HepG2 (cell line): Measurements from ENCODE around the gene KRTAP12-3. TPM values are rescaled to one million over a fixed set of nuclear protein-coding genes. Genes with fewer than 3 reads are reported as not detected.

ENCODE experiments used
- CEBPB ChIP-seq: IDR thresholded peaks from 2 replicates; pipeline ENCODE4 v1.6.1; 2011; ENCODE audit warnings: low read depth, low read length, improper control_type of control experiment, borderline replicate concordance
- HOXA7 ChIP-seq: sonication (generic); formaldehyde crosslinking; IDR thresholded peaks from 2 replicates; pipeline ENCODE4 v1.8.1; 2022; ENCODE audit warnings: mild to moderate bottlenecking, missing genetic modification reagents, moderate library complexity
- IKZF1 ChIP-seq: fragments of 450-650 bp; IDR thresholded peaks from 2 replicates; pipeline ENCODE4 v1.7.1; 2016
- MED1 ChIP-seq: sonication (generic); formaldehyde crosslinking; IDR thresholded peaks from 2 replicates; pipeline ENCODE4 v1.4.0; 2020; ENCODE audit warnings: missing genetic modification reagents
- NKX3-1 ChIP-seq: sonication (generic); formaldehyde crosslinking; IDR thresholded peaks from 2 replicates; pipeline ENCODE4 v1.5.0; 2020; ENCODE audit warnings: missing genetic modification reagents
- SMARCC2 ChIP-seq: fragments of 450-650 bp; IDR thresholded peaks from 2 replicates; pipeline ENCODE4 v1.6.1; 2017; ENCODE audit warnings: antibody characterized with exemption, mild to moderate bottlenecking
- ZFP37 ChIP-seq: sonication (generic); formaldehyde crosslinking; IDR thresholded peaks from 2 replicates; pipeline ENCODE4 v1.4.0; 2020; ENCODE audit warnings: missing genetic modification reagents, borderline replicate concordance
- ZNF367 ChIP-seq: sonication (generic); formaldehyde crosslinking; IDR thresholded peaks from 2 replicates; pipeline ENCODE4 v1.4.0; 2020; ENCODE audit warnings: missing genetic modification reagents, borderline replicate concordance
- ZNF550 ChIP-seq: sonication (generic); formaldehyde crosslinking; IDR thresholded peaks from 2 replicates; pipeline ENCODE4 v1.4.0; 2020; ENCODE audit warnings: mild to moderate bottlenecking, missing genetic modification reagents, borderline replicate concordance
- ZNF761 ChIP-seq: sonication (generic); formaldehyde crosslinking; conservative IDR thresholded peaks from 2 replicates; pipeline ENCODE4 v1.4.0; 2020; ENCODE audit warnings: mild to moderate bottlenecking, missing genetic modification reagents
- ZNF766 ChIP-seq: sonication (generic); formaldehyde crosslinking; IDR thresholded peaks from 2 replicates; pipeline ENCODE4 v1.5.0; 2020; ENCODE audit warnings: missing genetic modification reagents, borderline replicate concordance
- polyA plus RNA-seq, 8 experiments: library from polyadenylated mRNA; depleted of rRNA in 3 of 8; stranded (reverse) in 7 of 8; unstranded in 1 of 8; fragments of >200 nt; fragmentation: Illumina TruSeq in 4 of 8; extraction: Trizol in 4 of 8; gene quantifications; 2 replicates each; pipeline versions ENCODE4 v1.2.1 to v1.2.3, GENCODE V29; 2011 to 2016; ENCODE audit warnings: low read depth in 4 of 8, missing spikeins in 1 of 8, mixed read lengths in 1 of 8; ENCODE audit not compliant: insufficient read depth in 1 of 8
- total RNA-seq, 5 experiments: library from RNA; depleted of rRNA; stranded (reverse); fragments of >200 nt; fragmentation: Illumina TruSeq; extraction: Trizol; gene quantifications; 2 replicates each; pipeline ENCODE4 v1.2.3, GENCODE V29; 2016; ENCODE audit warnings: low read depth in 1 of 5
- TF ChIP-seq, protein P1 (sequence below), 2 experiments: IDR thresholded peaks; 2 replicates each; pipeline ENCODE4 v1.6.1; 2011 to 2012; ENCODE audit warnings: low read length in 2 of 2, borderline replicate concordance in 1 of 2, low read depth in 1 of 2, mild to moderate bottlenecking in 1 of 2, moderate library complexity in 1 of 2
- TF ChIP-seq, protein P2 (sequence below): sonication (generic); formaldehyde crosslinking; IDR thresholded peaks from 2 replicates; pipeline ENCODE4 v1.5.0; 2020; ENCODE audit warnings: mild to moderate bottlenecking, missing genetic modification reagents
- TF ChIP-seq, protein P3 (sequence below): sonication (generic); formaldehyde crosslinking; IDR thresholded peaks from 2 replicates; pipeline ENCODE4 v1.4.0; 2020; ENCODE audit warnings: mild to moderate bottlenecking, missing genetic modification reagents
- TF ChIP-seq, protein P4 (sequence below): fragments of 450-650 bp; IDR thresholded peaks from 2 replicates; pipeline ENCODE4 v1.6.1; 2016
- TF ChIP-seq, protein P5 (sequence below): sonication (generic); formaldehyde crosslinking; IDR thresholded peaks from 2 replicates; pipeline ENCODE4 v1.4.0; 2020; ENCODE audit warnings: mild to moderate bottlenecking, missing genetic modification reagents, borderline replicate concordance

The KRTAP12-3 gene
- total and polyA plus RNA-seq, 2 of the 13 experiments (the other 11 are each of a cell fraction or from before 2014, with no cell fraction given), result not detected

DNA sequence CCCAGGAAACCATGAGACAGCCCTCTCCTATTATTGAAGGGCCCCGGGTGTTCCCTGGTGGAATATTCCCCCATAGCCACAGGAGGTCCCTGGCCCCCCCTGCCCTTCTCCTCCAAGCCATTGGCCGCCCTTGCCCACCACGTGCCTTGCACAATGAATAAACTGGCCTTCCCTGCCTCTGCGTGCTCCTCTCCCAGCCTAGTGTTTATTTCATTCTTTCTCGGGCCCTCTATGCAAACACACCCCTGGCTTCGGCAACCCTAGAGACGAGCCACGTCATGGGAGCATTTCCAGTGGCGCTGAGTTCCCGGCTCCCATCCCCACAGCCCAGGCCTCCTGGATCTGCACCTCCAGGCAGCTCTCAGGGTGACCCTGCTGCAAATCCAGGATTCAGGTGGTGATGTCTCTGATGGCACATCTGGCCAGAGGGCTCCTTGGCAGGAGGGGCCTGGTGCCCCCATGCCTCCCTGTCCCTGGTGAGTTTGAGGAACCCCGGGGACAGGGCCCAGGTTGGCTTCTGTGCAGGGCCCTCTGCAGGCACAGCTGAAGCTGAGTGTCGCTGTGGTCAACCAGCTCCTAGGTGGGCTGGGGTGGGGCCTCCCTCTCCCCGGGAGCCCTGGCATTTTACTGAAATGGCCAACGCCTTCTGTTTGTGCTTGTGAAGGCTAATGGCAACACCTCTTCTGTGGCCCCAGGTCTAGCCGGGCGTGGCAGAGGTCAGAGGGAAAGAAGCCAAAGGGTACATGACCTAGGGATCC, 45.4 kb downstream of the KRTAP12-3 start (continued):
- TF ChIP-seq ZNF761 (CRISPR knock-in tag) (no peak), ZFP37 (CRISPR knock-in tag) (peak; percentile 55; the same call in 1 of the 2 replicates), HOXA7 (no peak), IKZF1 (no peak), ZNF766 (no peak), ZNF367 (CRISPR knock-in tag) (no peak), CEBPB (no peak), MED1 (peak; percentile 61; the same call in 1 of the 2 replicates), SMARCC2 (no peak), ZNF550 (CRISPR knock-in tag) (no peak), NKX3-1 (no peak)
- TF ChIP-seq, protein P1, sequence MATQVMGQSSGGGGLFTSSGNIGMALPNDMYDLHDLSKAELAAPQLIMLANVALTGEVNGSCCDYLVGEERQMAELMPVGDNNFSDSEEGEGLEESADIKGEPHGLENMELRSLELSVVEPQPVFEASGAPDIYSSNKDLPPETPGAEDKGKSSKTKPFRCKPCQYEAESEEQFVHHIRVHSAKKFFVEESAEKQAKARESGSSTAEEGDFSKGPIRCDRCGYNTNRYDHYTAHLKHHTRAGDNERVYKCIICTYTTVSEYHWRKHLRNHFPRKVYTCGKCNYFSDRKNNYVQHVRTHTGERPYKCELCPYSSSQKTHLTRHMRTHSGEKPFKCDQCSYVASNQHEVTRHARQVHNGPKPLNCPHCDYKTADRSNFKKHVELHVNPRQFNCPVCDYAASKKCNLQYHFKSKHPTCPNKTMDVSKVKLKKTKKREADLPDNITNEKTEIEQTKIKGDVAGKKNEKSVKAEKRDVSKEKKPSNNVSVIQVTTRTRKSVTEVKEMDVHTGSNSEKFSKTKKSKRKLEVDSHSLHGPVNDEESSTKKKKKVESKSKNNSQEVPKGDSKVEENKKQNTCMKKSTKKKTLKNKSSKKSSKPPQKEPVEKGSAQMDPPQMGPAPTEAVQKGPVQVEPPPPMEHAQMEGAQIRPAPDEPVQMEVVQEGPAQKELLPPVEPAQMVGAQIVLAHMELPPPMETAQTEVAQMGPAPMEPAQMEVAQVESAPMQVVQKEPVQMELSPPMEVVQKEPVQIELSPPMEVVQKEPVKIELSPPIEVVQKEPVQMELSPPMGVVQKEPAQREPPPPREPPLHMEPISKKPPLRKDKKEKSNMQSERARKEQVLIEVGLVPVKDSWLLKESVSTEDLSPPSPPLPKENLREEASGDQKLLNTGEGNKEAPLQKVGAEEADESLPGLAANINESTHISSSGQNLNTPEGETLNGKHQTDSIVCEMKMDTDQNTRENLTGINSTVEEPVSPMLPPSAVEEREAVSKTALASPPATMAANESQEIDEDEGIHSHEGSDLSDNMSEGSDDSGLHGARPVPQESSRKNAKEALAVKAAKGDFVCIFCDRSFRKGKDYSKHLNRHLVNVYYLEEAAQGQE (IDR thresholded peaks at IDR 0.05; ENCODE audit: borderline replicate concordance in 1 of 2, low read depth in 1 of 2, low read length in 2 of 2), result no peak
- TF ChIP-seq, protein P2, sequence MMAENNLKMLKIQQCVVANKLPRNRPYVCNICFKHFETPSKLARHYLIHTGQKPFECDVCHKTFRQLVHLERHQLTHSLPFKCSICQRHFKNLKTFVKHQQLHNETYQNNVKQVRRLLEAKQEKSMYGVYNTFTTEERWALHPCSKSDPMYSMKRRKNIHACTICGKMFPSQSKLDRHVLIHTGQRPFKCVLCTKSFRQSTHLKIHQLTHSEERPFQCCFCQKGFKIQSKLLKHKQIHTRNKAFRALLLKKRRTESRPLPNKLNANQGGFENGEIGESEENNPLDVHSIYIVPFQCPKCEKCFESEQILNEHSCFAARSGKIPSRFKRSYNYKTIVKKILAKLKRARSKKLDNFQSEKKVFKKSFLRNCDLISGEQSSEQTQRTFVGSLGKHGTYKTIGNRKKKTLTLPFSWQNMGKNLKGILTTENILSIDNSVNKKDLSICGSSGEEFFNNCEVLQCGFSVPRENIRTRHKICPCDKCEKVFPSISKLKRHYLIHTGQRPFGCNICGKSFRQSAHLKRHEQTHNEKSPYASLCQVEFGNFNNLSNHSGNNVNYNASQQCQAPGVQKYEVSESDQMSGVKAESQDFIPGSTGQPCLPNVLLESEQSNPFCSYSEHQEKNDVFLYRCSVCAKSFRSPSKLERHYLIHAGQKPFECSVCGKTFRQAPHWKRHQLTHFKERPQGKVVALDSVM (CRISPR knock-in tag), result no peak
- TF ChIP-seq, protein P3, sequence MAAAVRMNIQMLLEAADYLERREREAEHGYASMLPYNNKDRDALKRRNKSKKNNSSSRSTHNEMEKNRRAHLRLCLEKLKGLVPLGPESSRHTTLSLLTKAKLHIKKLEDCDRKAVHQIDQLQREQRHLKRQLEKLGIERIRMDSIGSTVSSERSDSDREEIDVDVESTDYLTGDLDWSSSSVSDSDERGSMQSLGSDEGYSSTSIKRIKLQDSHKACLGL, result no peak
- TF ChIP-seq, protein P4, sequence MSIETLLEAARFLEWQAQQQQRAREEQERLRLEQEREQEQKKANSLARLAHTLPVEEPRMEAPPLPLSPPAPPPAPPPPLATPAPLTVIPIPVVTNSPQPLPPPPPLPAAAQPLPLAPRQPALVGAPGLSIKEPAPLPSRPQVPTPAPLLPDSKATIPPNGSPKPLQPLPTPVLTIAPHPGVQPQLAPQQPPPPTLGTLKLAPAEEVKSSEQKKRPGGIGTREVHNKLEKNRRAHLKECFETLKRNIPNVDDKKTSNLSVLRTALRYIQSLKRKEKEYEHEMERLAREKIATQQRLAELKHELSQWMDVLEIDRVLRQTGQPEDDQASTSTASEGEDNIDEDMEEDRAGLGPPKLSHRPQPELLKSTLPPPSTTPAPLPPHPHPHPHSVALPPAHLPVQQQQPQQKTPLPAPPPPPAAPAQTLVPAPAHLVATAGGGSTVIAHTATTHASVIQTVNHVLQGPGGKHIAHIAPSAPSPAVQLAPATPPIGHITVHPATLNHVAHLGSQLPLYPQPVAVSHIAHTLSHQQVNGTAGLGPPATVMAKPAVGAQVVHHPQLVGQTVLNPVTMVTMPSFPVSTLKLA, result 0 out of 2 replicates have a peak, but pooled peaks have one; percentile 22
- TF ChIP-seq, protein P5, sequence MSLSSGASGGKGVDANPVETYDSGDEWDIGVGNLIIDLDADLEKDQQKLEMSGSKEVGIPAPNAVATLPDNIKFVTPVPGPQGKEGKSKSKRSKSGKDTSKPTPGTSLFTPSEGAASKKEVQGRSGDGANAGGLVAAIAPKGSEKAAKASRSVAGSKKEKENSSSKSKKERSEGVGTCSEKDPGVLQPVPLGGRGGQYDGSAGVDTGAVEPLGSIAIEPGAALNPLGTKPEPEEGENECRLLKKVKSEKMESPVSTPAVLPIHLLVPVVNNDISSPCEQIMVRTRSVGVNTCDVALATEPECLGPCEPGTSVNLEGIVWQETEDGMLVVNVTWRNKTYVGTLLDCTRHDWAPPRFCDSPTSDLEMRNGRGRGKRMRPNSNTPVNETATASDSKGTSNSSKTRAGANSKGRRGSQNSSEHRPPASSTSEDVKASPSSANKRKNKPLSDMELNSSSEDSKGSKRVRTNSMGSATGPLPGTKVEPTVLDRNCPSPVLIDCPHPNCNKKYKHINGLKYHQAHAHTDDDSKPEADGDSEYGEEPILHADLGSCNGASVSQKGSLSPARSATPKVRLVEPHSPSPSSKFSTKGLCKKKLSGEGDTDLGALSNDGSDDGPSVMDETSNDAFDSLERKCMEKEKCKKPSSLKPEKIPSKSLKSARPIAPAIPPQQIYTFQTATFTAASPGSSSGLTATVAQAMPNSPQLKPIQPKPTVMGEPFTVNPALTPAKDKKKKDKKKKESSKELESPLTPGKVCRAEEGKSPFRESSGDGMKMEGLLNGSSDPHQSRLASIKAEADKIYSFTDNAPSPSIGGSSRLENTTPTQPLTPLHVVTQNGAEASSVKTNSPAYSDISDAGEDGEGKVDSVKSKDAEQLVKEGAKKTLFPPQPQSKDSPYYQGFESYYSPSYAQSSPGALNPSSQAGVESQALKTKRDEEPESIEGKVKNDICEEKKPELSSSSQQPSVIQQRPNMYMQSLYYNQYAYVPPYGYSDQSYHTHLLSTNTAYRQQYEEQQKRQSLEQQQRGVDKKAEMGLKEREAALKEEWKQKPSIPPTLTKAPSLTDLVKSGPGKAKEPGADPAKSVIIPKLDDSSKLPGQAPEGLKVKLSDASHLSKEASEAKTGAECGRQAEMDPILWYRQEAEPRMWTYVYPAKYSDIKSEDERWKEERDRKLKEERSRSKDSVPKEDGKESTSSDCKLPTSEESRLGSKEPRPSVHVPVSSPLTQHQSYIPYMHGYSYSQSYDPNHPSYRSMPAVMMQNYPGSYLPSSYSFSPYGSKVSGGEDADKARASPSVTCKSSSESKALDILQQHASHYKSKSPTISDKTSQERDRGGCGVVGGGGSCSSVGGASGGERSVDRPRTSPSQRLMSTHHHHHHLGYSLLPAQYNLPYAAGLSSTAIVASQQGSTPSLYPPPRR (CRISPR knock-in tag), result no peak; the same call in 1 of the 2 replicates
